ENCODE results near the gene MPZL1.
A peak's percentile ranks its signal among the peaks of the same experiment; 100 is the strongest.
"Not testable (repeated sequence)": the region's sequence is repeated elsewhere in the genome, so short reads cannot be mapped to it uniquely, and the experiment has no call there.

MPZL1 gene

DNA sequence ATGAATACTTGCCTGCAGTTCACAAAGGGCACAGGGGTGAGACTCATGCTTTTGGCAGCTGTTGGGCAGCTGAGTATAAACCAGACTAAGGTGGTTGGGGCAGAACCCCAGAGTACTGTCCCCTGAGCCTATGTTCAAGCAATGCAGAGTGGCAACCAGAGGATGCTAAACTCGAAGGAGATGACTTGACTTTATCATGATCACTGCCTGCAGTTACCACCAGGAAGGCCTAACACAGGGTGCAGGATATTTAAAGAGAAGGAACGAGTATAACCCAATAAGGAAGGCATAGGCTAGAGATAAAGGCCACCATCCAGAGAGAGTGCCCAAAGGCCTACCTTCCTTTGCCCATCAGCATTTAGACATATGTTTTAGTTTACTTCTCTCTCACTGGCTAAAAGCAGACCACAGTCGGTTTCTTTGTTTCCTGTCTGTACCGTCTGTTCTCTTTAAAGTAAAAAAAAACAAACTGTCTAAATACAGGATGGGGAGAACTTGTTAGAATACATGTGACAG lies 83.3 kb downstream of the MPZL1 start:
- DNase-seq (ENCODE audit: low spot score): peak; percentile 33
- TF ChIP-seq, protein P1, sequence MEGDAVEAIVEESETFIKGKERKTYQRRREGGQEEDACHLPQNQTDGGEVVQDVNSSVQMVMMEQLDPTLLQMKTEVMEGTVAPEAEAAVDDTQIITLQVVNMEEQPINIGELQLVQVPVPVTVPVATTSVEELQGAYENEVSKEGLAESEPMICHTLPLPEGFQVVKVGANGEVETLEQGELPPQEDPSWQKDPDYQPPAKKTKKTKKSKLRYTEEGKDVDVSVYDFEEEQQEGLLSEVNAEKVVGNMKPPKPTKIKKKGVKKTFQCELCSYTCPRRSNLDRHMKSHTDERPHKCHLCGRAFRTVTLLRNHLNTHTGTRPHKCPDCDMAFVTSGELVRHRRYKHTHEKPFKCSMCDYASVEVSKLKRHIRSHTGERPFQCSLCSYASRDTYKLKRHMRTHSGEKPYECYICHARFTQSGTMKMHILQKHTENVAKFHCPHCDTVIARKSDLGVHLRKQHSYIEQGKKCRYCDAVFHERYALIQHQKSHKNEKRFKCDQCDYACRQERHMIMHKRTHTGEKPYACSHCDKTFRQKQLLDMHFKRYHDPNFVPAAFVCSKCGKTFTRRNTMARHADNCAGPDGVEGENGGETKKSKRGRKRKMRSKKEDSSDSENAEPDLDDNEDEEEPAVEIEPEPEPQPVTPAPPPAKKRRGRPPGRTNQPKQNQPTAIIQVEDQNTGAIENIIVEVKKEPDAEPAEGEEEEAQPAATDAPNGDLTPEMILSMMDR (IDR thresholded peaks at IDR 0.05; ENCODE audit: extremely low read depth, insufficient read depth, missing control alignments): no peak
- in situ Hi-C loops (cut with MboI; ENCODE audit: low pct_unique_long_range_greater_than_20kb, low sequenced_read_pairs, unreplicated experiment): no loop called here

DNA sequence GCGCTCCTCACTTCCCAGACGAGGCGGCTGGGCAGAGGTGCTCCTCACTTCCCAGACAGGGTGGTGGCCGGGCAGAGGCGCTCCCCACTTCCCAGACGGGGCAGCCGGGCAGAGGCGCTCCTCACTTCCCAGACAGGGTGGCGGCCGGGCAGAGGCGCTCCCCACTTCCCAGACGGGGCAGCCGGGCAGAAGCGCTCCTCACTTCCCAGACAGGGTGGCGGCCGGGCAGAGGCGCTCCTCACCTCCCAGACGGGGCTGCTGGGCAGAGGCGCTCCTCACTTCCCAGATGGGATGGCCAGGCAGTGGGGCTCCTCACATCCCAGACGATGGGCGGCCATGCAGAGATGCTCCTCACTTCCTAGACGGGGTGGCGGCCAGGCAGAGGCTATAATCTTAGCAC lies 84.5 kb downstream of the MPZL1 start:
- DNase-seq (ENCODE audit: low spot score); in situ Hi-C loops (cut with MboI; ENCODE audit: low pct_unique_long_range_greater_than_20kb, low sequenced_read_pairs, unreplicated experiment): not testable (repeated sequence)

DNA sequence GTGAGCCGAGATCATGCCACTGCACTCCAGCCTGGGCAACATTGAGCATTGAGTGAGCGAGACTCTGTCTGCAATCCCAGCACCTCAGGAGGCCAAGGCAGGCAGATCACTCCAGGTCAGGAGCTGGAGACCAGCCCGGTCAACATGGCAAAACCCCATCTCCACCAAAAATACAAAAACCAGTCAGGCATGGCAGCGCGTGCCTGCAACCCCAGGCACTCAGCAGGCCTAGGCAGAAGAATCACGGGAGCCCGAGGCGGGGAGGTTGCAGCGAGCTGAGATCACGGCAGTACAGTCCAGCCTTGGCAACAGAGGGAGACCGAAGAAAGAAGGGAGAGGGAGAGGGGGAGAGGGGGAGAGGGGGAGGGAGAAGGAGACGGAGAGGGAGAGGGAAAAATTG lies 84.9 kb downstream of the MPZL1 start:
- in situ Hi-C loops (cut with MboI; ENCODE audit: low pct_unique_long_range_greater_than_20kb, low sequenced_read_pairs, unreplicated experiment); DNase-seq (ENCODE audit: low spot score): not testable (repeated sequence)

DNA sequence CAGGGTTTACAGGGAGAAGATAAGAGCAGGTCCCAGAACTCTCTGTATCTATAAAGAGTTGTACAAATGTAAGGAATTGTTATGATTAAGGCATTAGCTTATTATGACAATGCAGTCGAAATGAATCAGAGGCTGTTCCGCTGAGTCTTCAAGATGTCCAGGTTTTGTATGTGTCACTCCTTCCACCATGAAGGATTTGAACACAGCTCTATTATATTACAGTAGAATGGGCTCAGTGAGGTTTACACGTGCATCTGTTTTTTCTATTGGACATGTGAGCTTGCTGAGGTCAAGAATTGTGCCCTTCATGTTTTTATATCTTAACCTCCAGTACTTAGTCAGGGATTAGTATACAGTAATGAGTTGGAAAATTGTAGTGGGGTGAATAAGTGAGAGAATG lies 86.3 kb downstream of the MPZL1 start:
- TF ChIP-seq, protein P1 (IDR thresholded peaks at IDR 0.05; ENCODE audit: extremely low read depth, insufficient read depth, missing control alignments): no peak
- in situ Hi-C loops (cut with MboI; ENCODE audit: low pct_unique_long_range_greater_than_20kb, low sequenced_read_pairs, unreplicated experiment): no loop called here
- no peak for DNase-seq (ENCODE audit: low spot score)

DNA sequence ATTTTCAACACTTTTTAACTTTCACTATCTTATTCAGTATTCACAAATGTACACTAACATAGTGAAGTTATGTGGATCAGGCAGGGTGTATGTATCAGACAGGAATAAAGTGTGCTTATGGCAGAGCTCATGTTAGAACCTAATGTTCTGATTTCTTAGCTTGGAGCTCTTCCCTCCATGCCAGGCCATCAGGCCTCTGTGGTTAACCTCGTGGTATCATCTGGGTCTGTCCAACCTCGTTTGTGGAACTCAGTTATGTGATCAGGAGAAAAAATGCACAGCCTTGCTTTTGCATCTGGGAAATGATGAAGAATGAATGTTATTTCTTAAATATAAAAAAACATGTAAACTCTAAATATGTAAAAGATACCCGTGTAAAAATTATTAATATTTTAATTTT lies 86.9 kb downstream of the MPZL1 start:
- no peak for DNase-seq (ENCODE audit: low spot score)
- in situ Hi-C loops (cut with MboI; ENCODE audit: low pct_unique_long_range_greater_than_20kb, low sequenced_read_pairs, unreplicated experiment): no loop called here
- TF ChIP-seq, protein P1 (IDR thresholded peaks at IDR 0.05; ENCODE audit: extremely low read depth, insufficient read depth, missing control alignments): no peak

DNA sequence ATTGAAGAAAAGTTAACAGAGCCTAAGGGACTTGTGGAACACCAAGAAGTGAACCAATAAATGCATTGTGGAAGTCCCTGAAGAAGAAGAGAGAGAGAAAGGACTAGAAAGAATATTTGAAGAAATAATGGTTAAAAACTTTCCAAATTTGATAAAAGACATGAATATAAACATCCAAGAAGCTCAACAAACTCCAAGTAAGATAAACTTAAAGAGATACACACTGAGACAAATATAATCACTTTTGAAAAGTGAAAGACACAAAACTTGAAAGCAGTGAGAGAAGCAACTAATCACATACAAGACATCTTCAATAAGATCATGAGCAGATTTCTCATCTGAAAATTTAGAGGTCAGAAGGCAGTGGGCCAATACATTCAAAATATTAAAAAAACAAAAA lies 91.2 kb downstream of the MPZL1 start:
- in situ Hi-C loops (cut with MboI; ENCODE audit: low pct_unique_long_range_greater_than_20kb, low sequenced_read_pairs, unreplicated experiment): no loop called here
- TF ChIP-seq, protein P1 (IDR thresholded peaks at IDR 0.05; ENCODE audit: extremely low read depth, insufficient read depth, missing control alignments): no peak
- no peak for DNase-seq (ENCODE audit: low spot score)

DNA sequence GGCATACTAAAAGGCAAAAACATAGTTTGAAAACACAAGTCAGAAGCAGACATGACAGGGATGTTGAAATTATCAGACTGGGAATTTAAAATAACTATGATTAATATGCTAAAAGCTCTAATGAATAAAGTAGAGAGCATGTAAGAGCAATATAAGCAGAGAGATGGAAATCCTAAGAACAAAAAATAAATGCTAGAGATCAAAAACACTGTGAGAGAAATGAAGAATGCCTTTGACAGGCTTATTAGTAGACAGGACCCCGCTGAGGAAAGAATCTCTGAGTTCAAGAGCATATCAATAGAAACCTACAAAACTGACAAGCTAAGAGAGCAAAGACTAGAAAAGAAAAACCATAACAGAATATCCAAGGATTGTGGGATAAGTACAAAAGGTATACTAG lies 93.9 kb downstream of the MPZL1 start:
- DNase-seq (ENCODE audit: low spot score): no peak
- TF ChIP-seq, protein P1 (IDR thresholded peaks at IDR 0.05; ENCODE audit: extremely low read depth, insufficient read depth, missing control alignments): no peak
- in situ Hi-C loops (cut with MboI; ENCODE audit: low pct_unique_long_range_greater_than_20kb, low sequenced_read_pairs, unreplicated experiment): no loop called here
